WTC11 (cell line): ENCODE measurements around the gene PKN3. TPM values are rescaled to one million over a fixed set of nuclear protein-coding genes. Genes with fewer than 3 reads are reported as not detected.
"Not testable (repeated sequence)": the region's sequence is repeated elsewhere in the genome, so short reads cannot be mapped to it uniquely, and the experiment has no call there.

Experiments
- ATAC-seq: fragments of 200-7000 bp; cut with Tn5 transposase; 2 replicates; pipeline ENCODE4 v1.10.0; 2021; ENCODE audit warnings: mild to moderate bottlenecking, moderate library complexity
- CTCF ChIA-PET: fragments of 300-600 bp; sonication (Branson Sonifier 250); formaldehyde crosslinking; loops from one replicate; lab custom pipeline; 2021; ENCODE audit warnings: antibody characterized with exemption; lab: Charles Lee
- POLR2A ChIA-PET: fragments of 350-600 bp; sonication (Branson Sonifier 250); formaldehyde crosslinking; loops from one replicate; lab custom pipeline; 2021; ENCODE audit warnings: antibody characterized with exemption; lab: Charles Lee
- DNase-seq: peaks from one replicate; pipeline ENCODE4 v3.0.0; 2021; ENCODE audit warnings: low spot score
- H3K27ac Mint-ChIP-seq: 2 replicates; pipeline ENCODE4 v1.8.0; 2021; ENCODE audit warnings: mixed read lengths
- H3K27me3 Mint-ChIP-seq: 2 replicates; pipeline ENCODE4 v1.8.0; 2021; ENCODE audit warnings: low read depth, mild to moderate bottlenecking, moderate library complexity, mixed read lengths
- H3K36me3 Mint-ChIP-seq: 2 replicates; pipeline ENCODE4 v1.8.0; 2021; ENCODE audit warnings: mixed read lengths
- H3K4me1 Mint-ChIP-seq: 2 replicates; pipeline ENCODE4 v1.8.0; 2022; ENCODE audit warnings: mixed read lengths
- H3K4me3 Mint-ChIP-seq: 2 replicates; pipeline ENCODE4 v1.8.0; 2021; ENCODE audit warnings: mild to moderate bottlenecking, moderate library complexity, mixed read lengths
- H3K9me3 Mint-ChIP-seq: 2 replicates; pipeline ENCODE4 v1.8.0; 2021; ENCODE audit warnings: mixed read lengths
- AR ChIP-seq: fragments of 250-450 bp; sonication (Bioruptor Pico); IDR thresholded peaks from 2 replicates; pipeline ENCODE4 v1.9.0; 2021; ENCODE audit warnings: mild to moderate bottlenecking
- ARID4B ChIP-seq: sonication (generic); formaldehyde crosslinking; IDR thresholded peaks from 2 replicates; pipeline ENCODE4 v1.8.0; 2023; ENCODE audit warnings: missing genetic modification reagents, mild to moderate bottlenecking, borderline replicate concordance
- ATF2 ChIP-seq: sonication (generic); formaldehyde crosslinking; IDR thresholded peaks from 2 replicates; pipeline ENCODE4 v1.8.1; 2022; ENCODE audit warnings: low read depth, missing genetic modification reagents, borderline replicate concordance
- FOXP4 ChIP-seq: sonication (generic); formaldehyde crosslinking; IDR thresholded peaks from 2 replicates; pipeline ENCODE4 v1.8.0; 2022; ENCODE audit warnings: mild to moderate bottlenecking, missing genetic modification reagents
- GABPB1 ChIP-seq: sonication (generic); formaldehyde crosslinking; IDR thresholded peaks from 2 replicates; pipeline ENCODE4 v1.8.1; 2023; ENCODE audit warnings: mild to moderate bottlenecking, missing genetic modification reagents
- GRHL2 ChIP-seq: fragments of 250-450 bp; sonication (Bioruptor Pico); IDR thresholded peaks from 2 replicates; pipeline ENCODE4 v1.8.0; 2022; ENCODE audit warnings: mild to moderate bottlenecking, moderate library complexity; ENCODE audit not compliant: insufficient replicate concordance, severe bottlenecking
- OVOL2 ChIP-seq: fragments of 250-450 bp; sonication (Bioruptor Pico); IDR thresholded peaks from 2 replicates; pipeline ENCODE4 v1.9.0; 2021; ENCODE audit warnings: mild to moderate bottlenecking, borderline replicate concordance
- RELA ChIP-seq: sonication (generic); formaldehyde crosslinking; IDR thresholded peaks from 2 replicates; pipeline ENCODE4 v1.8.1; 2022; ENCODE audit warnings: missing genetic modification reagents, mild to moderate bottlenecking, borderline replicate concordance
- TEAD1 ChIP-seq: sonication (generic); formaldehyde crosslinking; IDR thresholded peaks from 2 replicates; pipeline ENCODE4 v1.8.0; 2022; ENCODE audit warnings: mild to moderate bottlenecking, missing genetic modification reagents
- USF1 ChIP-seq: sonication (generic); formaldehyde crosslinking; IDR thresholded peaks from 2 replicates; pipeline ENCODE4 v1.8.0; 2022; ENCODE audit warnings: mild to moderate bottlenecking, missing genetic modification reagents
- ZNF121 ChIP-seq: sonication (generic); formaldehyde crosslinking; IDR thresholded peaks from 2 replicates; pipeline ENCODE4 v1.8.0; 2023; ENCODE audit warnings: missing genetic modification reagents
- total RNA-seq: library from RNA; stranded (reverse); gene quantifications from 3 replicates; pipeline ENCODE4 v1.2.3, GENCODE V29; 2021

The PKN3 gene
- total RNA-seq, 1 experiment from 2014 or later, result 24.1 TPM

GRCh38 chr9:128657344-128657704 is 45.0 kb upstream of the PKN3 start (continued):
- TF ChIP-seq ATF2 (CRISPR knock-in tag) (no peak), RELA (CRISPR knock-in tag) (no peak), AR (CRISPR knock-in tag) (no peak), FOXP4 (CRISPR knock-in tag) (no peak), ARID4B (CRISPR knock-in tag) (no peak)

- DNase-seq (no peak), ATAC-seq (no peak)
- Mint-ChIP-seq H3K4me3 (peak overlapping the region; percentile 88; the same call in 1 of the 2 replicates), H3K27me3 (no peaks in the 10 kb centered on the region), H3K4me1 (peaks cover 3% of the 10 kb centered on the region; the same call in 1 of the 2 replicates), H3K9me3 (no peaks in the 10 kb centered on the region), H3K27ac (peak overlapping the region; percentile 100; the same call in 1 of the 2 replicates), H3K36me3 (no peaks in the 10 kb centered on the region)
- CTCF ChIA-PET, result interaction anchor here (0.7 to 1.5 kb wide), 2 partner anchors 12 to 22 kb away, joined by 4 to 5 read pairs; no protein-coding TSS in a partner anchor
- POLR2A ChIA-PET, result no interaction called here
- TF ChIP-seq GRHL2, result no peak
- TF ChIP-seq OVOL2, result no peak
- no peak for TF ChIP-seq TEAD1 (CRISPR knock-in tag)
- no peak for TF ChIP-seq USF1
- TF ChIP-seq ZNF121 (CRISPR knock-in tag), result peak; percentile 62; the same call in 1 of the 2 replicates
These were observed 44.5 kb upstream of the PKN3 start for GRCh38 chr9:128657796-128658195.

- H3K4me1 Mint-ChIP-seq, H3K4me3 Mint-ChIP-seq, ATAC-seq, H3K9me3 Mint-ChIP-seq, H3K36me3 Mint-ChIP-seq, DNase-seq, H3K27me3 Mint-ChIP-seq, POLR2A ChIA-PET, H3K27ac Mint-ChIP-seq: not testable (repeated sequence)
- TF ChIP-seq GABPB1 (CRISPR knock-in tag), result 0 out of 2 replicates have a peak, but pooled peaks have one; percentile 21
- CTCF ChIA-PET, result interaction anchor here (1.3 kb wide), 1 partner anchor 36 kb away, joined by 5 read pairs; the partner anchor contains the start of gene PKN3
These were observed 35.8 kb upstream of the PKN3 start for GRCh38 chr9:128666481-128666941.
